Bronchial epithelial cell (primary cell): ENCODE measurements around the gene TNPO3. TPM values are rescaled to one million over a fixed set of nuclear protein-coding genes. Genes with fewer than 3 reads are reported as not detected.
"Not testable (repeated sequence)": the region's sequence is repeated elsewhere in the genome, so short reads cannot be mapped to it uniquely, and the experiment has no call there.

Source experiments
- DNase-seq: peaks from one replicate; pipeline ENCODE4 v3.0.0-alpha.2; 2010; ENCODE audit warnings: low read depth
- FAIRE-seq: peaks from 2 replicates; lab custom pipeline; 2011; peaks lifted over from hg19 to GRCh38; lab: Jason Lieb, UNC
- H3K27me3 ChIP-seq: 2 replicates; pipeline ENCODE4 v1.5.1; 2011; ENCODE audit warnings: low read length; ENCODE audit not compliant: control insufficient read depth, insufficient read depth
- H3K36me3 ChIP-seq: 2 replicates; pipeline ENCODE4 v1.5.1; 2011; ENCODE audit warnings: low read length; ENCODE audit not compliant: control insufficient read depth, insufficient read depth
- H3K4me3 ChIP-seq: 2 replicates; pipeline ENCODE4 v1.5.1; 2011; ENCODE audit warnings: mild to moderate bottlenecking, low read depth, low read length, control low read depth
- total RNA-seq: library from RNA; depleted of rRNA; stranded (reverse); fragments of >200 nt; gene quantifications from 2 replicates; pipeline ENCODE4 v1.2.1, GENCODE V29; 2014
- TF ChIP-seq, protein P1 (sequence below): IDR thresholded peaks from 2 replicates; pipeline ENCODE4 v1.5.1; 2011; ENCODE audit warnings: mild to moderate bottlenecking, moderate library complexity, low read length, control low read depth, inconsistent platforms; ENCODE audit not compliant: insufficient read depth, severe bottlenecking

TNPO3 gene
- total RNA-seq, 1 donor from 2014 or later = 62.9 TPM

DNA sequence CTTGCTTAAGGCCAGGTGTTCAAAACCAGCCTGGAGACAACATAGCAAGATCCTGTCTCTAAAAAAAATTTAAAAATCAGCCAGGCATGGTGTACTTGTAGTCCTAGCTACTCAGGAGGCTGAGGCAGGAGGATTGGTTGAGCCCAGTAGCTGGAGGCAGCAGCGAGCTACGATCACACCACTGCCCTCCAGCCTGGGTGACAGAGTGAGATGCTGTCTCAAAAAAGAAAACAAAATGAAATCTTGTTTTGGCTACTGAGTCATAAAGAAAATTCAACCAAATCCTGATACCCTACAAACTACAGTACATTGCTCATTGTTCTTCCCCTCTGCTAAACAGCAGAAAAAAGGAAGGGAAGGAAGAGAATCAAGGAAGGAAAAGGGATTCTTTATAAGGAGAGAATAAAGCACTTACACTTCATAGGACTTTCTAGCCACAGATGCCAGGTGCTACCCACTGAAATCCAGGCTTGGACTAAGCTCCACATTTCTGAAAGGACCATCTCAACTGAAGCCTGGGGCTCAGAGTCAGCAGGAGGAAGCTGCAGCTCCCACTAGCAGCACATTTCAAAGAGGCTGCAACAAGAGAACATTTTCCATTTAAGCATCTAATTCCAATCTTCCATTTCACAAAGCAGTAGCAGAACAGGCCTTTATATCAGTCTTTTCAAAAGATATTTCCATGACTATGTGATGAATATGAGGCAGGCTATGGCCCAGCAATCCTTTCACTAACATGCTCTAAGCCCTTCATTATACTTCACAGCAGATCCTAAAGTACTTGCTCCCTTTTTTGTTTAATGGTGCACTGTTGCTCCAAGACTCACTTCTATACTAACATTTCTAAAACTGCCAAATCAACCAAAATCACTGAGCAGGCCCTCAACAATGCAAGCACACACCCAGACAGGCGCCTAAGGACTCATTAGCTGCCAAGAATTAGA, 13.5 kb downstream of the TNPO3 start:
- DNase-seq (no peak), FAIRE-seq (no peak)
- TF ChIP-seq, protein P1, sequence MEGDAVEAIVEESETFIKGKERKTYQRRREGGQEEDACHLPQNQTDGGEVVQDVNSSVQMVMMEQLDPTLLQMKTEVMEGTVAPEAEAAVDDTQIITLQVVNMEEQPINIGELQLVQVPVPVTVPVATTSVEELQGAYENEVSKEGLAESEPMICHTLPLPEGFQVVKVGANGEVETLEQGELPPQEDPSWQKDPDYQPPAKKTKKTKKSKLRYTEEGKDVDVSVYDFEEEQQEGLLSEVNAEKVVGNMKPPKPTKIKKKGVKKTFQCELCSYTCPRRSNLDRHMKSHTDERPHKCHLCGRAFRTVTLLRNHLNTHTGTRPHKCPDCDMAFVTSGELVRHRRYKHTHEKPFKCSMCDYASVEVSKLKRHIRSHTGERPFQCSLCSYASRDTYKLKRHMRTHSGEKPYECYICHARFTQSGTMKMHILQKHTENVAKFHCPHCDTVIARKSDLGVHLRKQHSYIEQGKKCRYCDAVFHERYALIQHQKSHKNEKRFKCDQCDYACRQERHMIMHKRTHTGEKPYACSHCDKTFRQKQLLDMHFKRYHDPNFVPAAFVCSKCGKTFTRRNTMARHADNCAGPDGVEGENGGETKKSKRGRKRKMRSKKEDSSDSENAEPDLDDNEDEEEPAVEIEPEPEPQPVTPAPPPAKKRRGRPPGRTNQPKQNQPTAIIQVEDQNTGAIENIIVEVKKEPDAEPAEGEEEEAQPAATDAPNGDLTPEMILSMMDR = no peak
- H3K36me3 ChIP-seq = peaks cover 4% of the 10 kb centered on the region
- H3K4me3 ChIP-seq = no peak overlapping the region
- no peaks in the 10 kb centered on the region for H3K27me3 ChIP-seq

DNA sequence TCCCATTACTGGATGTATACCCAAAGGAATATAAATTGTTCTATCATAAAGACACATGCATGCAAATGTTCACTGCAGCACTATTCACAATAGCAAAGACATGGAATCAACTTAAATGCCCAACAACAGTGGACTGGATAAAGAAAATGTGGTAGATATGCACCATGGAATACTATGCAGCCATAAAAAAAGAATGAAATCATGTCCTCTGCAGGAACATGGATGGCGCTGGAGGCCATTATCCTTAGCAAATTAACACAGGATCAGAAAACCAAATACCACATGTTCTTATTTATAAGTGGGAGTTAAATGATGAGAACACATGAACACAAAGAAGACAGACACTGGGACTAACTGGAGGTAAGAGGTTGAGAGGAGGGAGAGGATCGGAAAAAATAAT, 16.4 kb downstream of the TNPO3 start:
- DNase-seq, H3K36me3 ChIP-seq, FAIRE-seq, H3K4me3 ChIP-seq, H3K27me3 ChIP-seq: not testable (repeated sequence)

DNA sequence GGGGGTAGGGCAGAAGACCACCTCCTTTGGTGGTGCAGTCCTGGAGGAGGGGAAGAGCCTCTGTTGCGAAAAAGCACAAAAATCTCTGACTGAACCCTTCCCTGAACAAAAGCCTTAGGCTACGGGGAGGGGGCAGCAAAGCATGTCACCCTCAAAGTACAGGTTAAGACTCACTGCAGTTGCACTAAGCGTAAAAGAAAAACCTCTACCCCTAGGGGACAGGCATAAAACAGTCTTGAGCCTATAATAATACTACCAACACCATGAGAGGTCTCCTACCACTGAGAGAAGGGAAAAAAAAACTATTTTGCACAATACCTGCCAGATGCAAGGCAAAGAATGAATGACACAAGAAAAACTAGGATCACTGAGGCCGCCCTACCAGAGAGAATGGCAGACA, 17.3 kb downstream of the TNPO3 start:
- Histone ChIP-seq H3K36me3 (peaks cover 6% of the 10 kb centered on the region), H3K4me3 (no peak overlapping the region), H3K27me3 (no peaks in the 10 kb centered on the region)
- FAIRE-seq (no peak), DNase-seq (no peak)
- TF ChIP-seq, protein P1 = no peak

DNA sequence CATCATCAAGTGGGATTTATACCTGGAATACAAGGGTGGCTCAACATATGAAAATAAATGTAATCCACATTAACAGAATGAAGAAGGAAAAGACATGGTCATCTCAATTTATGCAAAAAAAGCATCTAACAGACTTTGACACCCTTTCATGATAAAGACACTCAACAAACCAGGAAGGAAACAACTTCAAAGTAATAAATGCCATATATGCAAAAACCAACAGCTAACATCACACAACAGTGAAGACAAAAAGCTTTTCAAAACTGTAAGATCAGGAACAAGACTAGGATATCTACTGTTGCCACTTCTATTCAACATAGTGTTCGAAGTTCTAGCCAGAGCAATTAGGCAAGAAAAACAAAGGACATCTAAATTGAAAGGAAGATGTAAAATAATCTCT, 22.9 kb downstream of the TNPO3 start:
- FAIRE-seq = no peak
- DNase-seq = no peak
- Histone ChIP-seq H3K27me3 (no peaks in the 10 kb centered on the region), H3K4me3 (no peak overlapping the region), H3K36me3 (peaks cover 6% of the 10 kb centered on the region)
- TF ChIP-seq, protein P1 = no peak

DNA sequence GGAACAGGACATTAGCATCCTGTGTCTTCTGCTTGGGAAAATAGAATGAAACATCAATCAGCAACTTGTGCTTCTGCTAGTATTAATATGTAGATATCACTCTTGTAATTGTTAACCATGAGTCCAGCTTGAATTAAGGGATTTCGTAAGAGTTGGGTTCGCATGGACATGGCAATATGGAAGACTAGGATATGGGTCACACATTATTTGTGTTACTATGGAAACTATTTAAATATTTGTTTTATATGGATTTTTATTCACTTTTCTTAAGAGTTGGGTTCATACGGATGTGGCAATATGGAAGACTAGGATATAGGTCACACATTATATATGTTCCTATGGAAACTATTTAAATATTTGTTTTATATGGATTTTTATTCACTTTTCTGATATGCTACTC, 24.5 kb downstream of the TNPO3 start:
- peaks cover 6% of the 10 kb centered on the region for H3K36me3 ChIP-seq
- DNase-seq = no peak
- FAIRE-seq = no peak
- TF ChIP-seq, protein P1 = no peak
- H3K27me3 ChIP-seq = no peaks in the 10 kb centered on the region
- H3K4me3 ChIP-seq = no peak overlapping the region

DNA sequence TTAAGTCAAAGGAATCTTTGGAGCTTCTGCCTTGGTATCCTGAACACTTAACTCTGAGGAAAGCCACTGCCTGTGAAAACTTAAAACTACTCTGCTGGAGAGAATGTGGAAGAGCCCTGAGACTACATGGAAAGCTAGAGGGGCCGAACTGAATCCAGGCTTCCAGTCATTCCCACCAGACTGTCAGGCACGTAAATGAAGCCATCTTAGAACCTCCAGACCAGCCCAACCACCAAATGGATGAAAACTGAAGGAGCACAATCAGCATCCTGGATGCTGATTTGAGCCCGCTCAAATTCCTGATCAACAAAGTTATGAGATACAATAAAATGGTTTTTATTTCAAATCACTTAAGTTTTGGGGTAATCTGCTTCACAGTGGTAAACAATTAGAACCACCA, 30.8 kb downstream of the TNPO3 start:
- peaks cover 2% of the 10 kb centered on the region for H3K36me3 ChIP-seq
- H3K4me3 ChIP-seq = no peak overlapping the region
- DNase-seq = no peak
- no peaks in the 10 kb centered on the region for H3K27me3 ChIP-seq
- TF ChIP-seq, protein P1 = no peak
- FAIRE-seq = no peak
